ENCODE data around the gene CYFIP1. TPM values are rescaled to one million over a fixed set of nuclear protein-coding genes. Genes with fewer than 3 reads are reported as not detected.

The CYFIP1 gene
- total RNA-seq, 1 experiment from 2014 or later = 159 TPM

DNA sequence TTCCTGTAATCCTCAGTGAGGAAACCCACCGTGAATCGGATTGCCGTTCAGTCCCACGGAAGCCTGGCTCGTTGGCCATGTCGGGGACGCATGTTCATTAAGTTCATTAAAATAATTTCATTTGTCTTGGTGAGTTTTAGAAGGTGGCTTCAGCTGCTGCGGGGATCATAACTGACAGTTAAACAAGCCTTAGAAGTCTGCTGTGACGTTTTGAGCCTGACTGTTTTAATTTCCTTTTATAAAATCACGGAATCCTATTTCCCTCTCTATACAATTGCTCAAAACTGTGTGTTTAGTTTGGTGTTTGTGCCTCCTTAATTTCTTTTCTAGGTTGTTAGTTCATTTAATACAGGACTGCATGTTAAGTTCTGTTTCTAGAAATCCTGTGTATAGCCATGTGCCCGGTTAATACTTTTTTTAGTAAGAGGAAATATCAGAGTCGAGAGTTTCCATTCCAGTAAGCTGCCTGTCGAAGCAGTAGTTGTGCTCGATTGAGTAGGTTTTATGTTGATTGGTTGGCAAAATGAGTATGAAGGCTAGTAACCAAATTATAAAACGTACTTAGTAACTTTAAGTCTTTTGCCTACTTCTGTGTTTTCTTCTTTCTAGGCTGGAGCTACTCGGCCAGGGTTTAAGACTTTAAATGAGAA is 141.0 kb downstream of the CYFIP1 start:
- POLR2A ChIA-PET = interaction anchor here (1.2 kb wide), 1 partner anchor 10 kb away, joined by 3 read pairs; no protein-coding TSS in a partner anchor
- Histone ChIP-seq H3K4me1 (ENCODE audit: control insufficient read depth, insufficient read depth, low read length) (peaks cover 4% of the 10 kb centered on the region; the same call in 1 of the 2 replicates), H3K27ac (ENCODE audit: low read length) (peak overlapping the region; percentile 95), H3K4me3 (ENCODE audit: low read depth in 2 of 2, low read length in 2 of 2) (peak overlapping the region; percentile 53 to 98), H3K27me3 (ENCODE audit: control insufficient read depth, insufficient read depth, low read length) (no peaks in the 10 kb centered on the region), H3K9me3 (ENCODE audit: control insufficient read depth, insufficient read depth, low read depth, low read length) (no peaks in the 10 kb centered on the region), H3K36me3 (ENCODE audit: control insufficient read depth, insufficient read depth, low read length) (no peaks in the 10 kb centered on the region; the same call in 1 of the 2 replicates)
- intact Hi-C loops (cut with micrococcal nuclease; ENCODE audit: unreplicated experiment) = no loop called here
- DNase-seq (ENCODE audit: low read depth, low spot score) (no peak), ATAC-seq (no peak)
- in situ Hi-C loops (cut with HindIII; ENCODE audit: low pct_unique_long_range_greater_than_20kb, low sequenced_read_pairs) = no loop called here
- BruUV-seq (replicated peaks) = no TSS peak
- 0 out of 2 replicates have a peak, but pooled peaks have one; percentile 5 for TF ChIP-seq SIN3A (IDR thresholded peaks at IDR 0.05; ENCODE audit: borderline replicate concordance, insufficient read depth, low read depth, low read length)
- no peak for TF ChIP-seq POLR2AphosphoS5 (IDR thresholded peaks at IDR 0.05; ENCODE audit: low read depth, low read length)
- CTCF ChIA-PET = no interaction called here

DNA sequence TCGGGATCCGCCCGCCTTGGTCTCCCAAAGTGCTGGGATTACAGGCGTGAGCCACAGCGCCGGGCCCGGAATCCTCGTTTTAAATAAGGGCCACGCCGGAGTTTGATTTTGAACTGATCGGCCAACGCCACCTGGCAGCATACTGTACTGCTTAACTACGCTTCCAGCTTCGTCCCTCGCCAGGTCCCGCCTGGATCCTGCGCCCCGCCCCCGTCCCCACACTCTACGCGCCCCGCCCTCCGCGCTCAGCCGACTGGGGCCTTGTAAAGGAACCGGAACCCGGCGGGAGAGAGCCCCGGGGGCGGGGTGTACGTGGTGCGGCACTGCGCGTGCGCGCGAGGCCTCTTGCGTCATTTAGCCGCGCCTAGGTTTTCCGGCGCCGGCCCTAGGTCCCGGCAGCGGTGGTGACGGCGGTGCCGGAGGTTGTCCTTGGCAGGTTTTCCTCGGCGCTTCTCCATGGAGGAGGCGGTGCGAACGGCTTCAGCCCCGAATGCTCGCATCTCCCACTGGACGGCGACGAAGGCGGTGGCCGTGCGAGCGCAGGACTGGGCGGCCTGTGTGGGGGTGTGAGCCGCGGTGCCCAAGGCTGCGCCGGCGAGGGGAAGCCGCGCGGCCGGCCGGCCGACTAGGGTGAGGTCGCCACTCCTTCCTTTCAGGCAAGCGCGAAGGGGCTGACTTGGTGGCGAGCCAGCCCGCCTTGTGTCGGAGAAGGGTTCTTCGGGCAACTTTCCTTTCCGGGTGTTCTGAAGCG is 141.7 kb downstream of the CYFIP1 start, which contains the start of gene NIPA2:
NIPA2 (plus strand) TSS at position 375 of the 751 bp plus-strand sequence. CDS start 13,066 bp downstream, outside the sequence.
- Histone ChIP-seq H3K9me3 (ENCODE audit: control insufficient read depth, insufficient read depth, low read depth, low read length) (no peaks in the 10 kb centered on the region), H3K36me3 (ENCODE audit: control insufficient read depth, insufficient read depth, low read length) (no peaks in the 10 kb centered on the region; the same call in 1 of the 2 replicates), H3K27ac (ENCODE audit: low read length) (peak within 1 kb of the TSS; percentile 95), H3K4me1 (ENCODE audit: control insufficient read depth, insufficient read depth, low read length) (peaks cover 4% of the 10 kb centered on the region; the same call in 1 of the 2 replicates), H3K27me3 (ENCODE audit: control insufficient read depth, insufficient read depth, low read length) (no peaks in the 10 kb centered on the region), H3K4me3 (ENCODE audit: low read depth in 2 of 2, low read length in 2 of 2) (peak within 1 kb of the TSS; percentile 53 to 98)
- in situ Hi-C loops (cut with HindIII; ENCODE audit: low pct_unique_long_range_greater_than_20kb, low sequenced_read_pairs) = no loop called here
- no TSS peak for BruUV-seq (replicated peaks)
- DNase-seq (ENCODE audit: low read depth, low spot score) (peak; percentile 91), ATAC-seq (peak; percentile 96)
- intact Hi-C loops (cut with micrococcal nuclease; ENCODE audit: unreplicated experiment) = no loop called here
- ChIA-PET CTCF (no interaction called here), POLR2A (interaction anchor here (0.6 kb wide), 2 partner anchors 36 to 55 kb away, joined by 3 to 4 read pairs; no protein-coding TSS in a partner anchor)
- TF ChIP-seq POLR2AphosphoS5 (IDR thresholded peaks at IDR 0.05; ENCODE audit: low read depth, low read length) (peak; percentile 79), SIN3A (IDR thresholded peaks at IDR 0.05; ENCODE audit: borderline replicate concordance, insufficient read depth, low read depth, low read length) (no peak)

DNA sequence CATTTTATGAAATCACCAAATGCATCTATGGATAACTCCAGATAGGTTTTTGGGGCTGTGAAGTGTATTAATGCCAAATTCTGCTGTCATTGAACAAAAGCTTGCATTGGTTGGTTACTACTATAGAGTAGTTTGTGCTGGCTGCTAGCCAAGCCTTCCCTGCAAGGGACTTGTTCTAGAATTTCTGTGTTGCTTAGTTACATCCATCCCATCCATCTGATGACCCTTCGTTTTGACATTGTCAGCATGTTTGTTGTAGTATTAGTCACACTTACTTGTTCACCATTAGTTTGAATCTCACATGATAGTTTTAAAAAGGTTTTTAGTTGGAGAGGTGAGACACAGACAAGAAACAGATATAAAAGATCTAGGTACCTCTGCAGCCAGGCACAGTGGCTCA is 148.7 kb downstream of the CYFIP1 start:
- no peaks in the 10 kb centered on the region for H3K4me1 ChIP-seq (ENCODE audit: control insufficient read depth, insufficient read depth, low read length)
- intact Hi-C loops (cut with micrococcal nuclease; ENCODE audit: unreplicated experiment) (no loop called here), in situ Hi-C loops (cut with HindIII; ENCODE audit: low pct_unique_long_range_greater_than_20kb, low sequenced_read_pairs) (no loop called here)
- H3K27me3 ChIP-seq (ENCODE audit: control insufficient read depth, insufficient read depth, low read length) = no peaks in the 10 kb centered on the region
- H3K4me3 ChIP-seq (ENCODE audit: low read depth in 2 of 2, low read length in 2 of 2) = no peak overlapping the region
- no TSS peak for BruUV-seq (replicated peaks)
- peaks cover 20% of the 10 kb centered on the region for H3K36me3 ChIP-seq (ENCODE audit: control insufficient read depth, insufficient read depth, low read length)
- DNase-seq (ENCODE audit: low read depth, low spot score) = no peak
- CTCF ChIA-PET = no interaction called here
- POLR2A ChIA-PET = no interaction called here
- TF ChIP-seq SIN3A (IDR thresholded peaks at IDR 0.05; ENCODE audit: borderline replicate concordance, insufficient read depth, low read depth, low read length) (no peak), CTCF (IDR thresholded peaks at IDR 0.05) (no peak), TCF7L2 (IDR thresholded peaks at IDR 0.05; ENCODE audit: low read depth, low read length) (no peak), POLR2AphosphoS5 (IDR thresholded peaks at IDR 0.05; ENCODE audit: low read depth, low read length) (no peak)
- TF ChIP-seq, protein P1, sequence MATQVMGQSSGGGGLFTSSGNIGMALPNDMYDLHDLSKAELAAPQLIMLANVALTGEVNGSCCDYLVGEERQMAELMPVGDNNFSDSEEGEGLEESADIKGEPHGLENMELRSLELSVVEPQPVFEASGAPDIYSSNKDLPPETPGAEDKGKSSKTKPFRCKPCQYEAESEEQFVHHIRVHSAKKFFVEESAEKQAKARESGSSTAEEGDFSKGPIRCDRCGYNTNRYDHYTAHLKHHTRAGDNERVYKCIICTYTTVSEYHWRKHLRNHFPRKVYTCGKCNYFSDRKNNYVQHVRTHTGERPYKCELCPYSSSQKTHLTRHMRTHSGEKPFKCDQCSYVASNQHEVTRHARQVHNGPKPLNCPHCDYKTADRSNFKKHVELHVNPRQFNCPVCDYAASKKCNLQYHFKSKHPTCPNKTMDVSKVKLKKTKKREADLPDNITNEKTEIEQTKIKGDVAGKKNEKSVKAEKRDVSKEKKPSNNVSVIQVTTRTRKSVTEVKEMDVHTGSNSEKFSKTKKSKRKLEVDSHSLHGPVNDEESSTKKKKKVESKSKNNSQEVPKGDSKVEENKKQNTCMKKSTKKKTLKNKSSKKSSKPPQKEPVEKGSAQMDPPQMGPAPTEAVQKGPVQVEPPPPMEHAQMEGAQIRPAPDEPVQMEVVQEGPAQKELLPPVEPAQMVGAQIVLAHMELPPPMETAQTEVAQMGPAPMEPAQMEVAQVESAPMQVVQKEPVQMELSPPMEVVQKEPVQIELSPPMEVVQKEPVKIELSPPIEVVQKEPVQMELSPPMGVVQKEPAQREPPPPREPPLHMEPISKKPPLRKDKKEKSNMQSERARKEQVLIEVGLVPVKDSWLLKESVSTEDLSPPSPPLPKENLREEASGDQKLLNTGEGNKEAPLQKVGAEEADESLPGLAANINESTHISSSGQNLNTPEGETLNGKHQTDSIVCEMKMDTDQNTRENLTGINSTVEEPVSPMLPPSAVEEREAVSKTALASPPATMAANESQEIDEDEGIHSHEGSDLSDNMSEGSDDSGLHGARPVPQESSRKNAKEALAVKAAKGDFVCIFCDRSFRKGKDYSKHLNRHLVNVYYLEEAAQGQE (IDR thresholded peaks at IDR 0.05; ENCODE audit: insufficient read depth in 1 of 2, low read depth in 2 of 2, low read length in 1 of 2) = no peak
- ATAC-seq = no peak
- no peak overlapping the region for H3K27ac ChIP-seq (ENCODE audit: low read length)
- H3K9me3 ChIP-seq (ENCODE audit: control insufficient read depth, insufficient read depth, low read depth, low read length) = 0 out of 2 replicates have a peak, but pooled peaks cover 4% of the 10 kb centered on the region
